Gastrocnemius medialis (tissue), 4 donors: ENCODE results near the gene TXLNB.

Source experiments
- CTCF ChIP-seq, 5 experiments: fragments of 450-650 bp in 3 of 5; fragments of 200-600 bp in 2 of 5; sonication (generic) in 2 of 5; IDR thresholded peaks in 4 of 5; conservative IDR thresholded peaks in 1 of 5; 1 replicate in 4 of 5; 2 replicates in 1 of 5; pipeline ENCODE4 v1.5.1; 2016 to 2019; ENCODE audit warnings: antibody characterized with exemption in 5 of 5, mild to moderate bottlenecking in 3 of 5, moderate library complexity in 3 of 5
- POLR2A ChIP-seq, 2 donors: fragments of 450-650 bp; IDR thresholded peaks; one replicate each; pipeline ENCODE4 v1.6.1; 2017; ENCODE audit warnings: antibody characterized with exemption in 2 of 2, mild to moderate bottlenecking in 2 of 2, moderate library complexity in 2 of 2

GRCh38 chr6:139248911-139249310 lies 42.9 kb downstream of the TXLNB start:
- TF ChIP-seq CTCF (IDR thresholded peaks at IDR 0.05 in 4 of 5, conservative IDR thresholded peaks at IDR 0.05 in 1 of 5), result no peak
- no peak for TF ChIP-seq POLR2A (IDR thresholded peaks at IDR 0.05)
